Measurements from ENCODE around the gene LRRC52.

The LRRC52 gene

DNA sequence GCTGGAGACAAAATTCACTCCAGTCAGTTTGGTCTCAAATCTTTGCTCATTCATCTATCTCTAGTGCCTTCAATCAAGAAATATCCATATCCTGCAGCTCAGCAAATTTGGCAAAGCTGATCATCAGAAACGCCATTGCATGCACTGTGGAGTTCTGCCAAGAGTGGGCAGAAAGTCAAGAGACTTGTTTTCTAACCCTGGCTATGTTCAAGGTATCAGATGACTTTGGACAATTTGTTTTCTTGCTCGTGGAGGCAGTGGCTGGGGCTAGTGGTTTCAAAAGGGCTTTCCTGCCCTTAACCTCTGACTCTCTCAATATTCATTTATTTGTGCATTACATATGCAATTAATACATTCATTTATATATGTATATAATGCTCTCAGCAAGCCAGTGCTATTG is 12.8 kb upstream of the LRRC52 start:
- Histone ChIP-seq H2BK120ac (ENCODE audit: low read depth, low read length) (no peak overlapping the region), H3K27me3 (ENCODE audit: control insufficient read depth in 3 of 3, insufficient read depth in 3 of 3, low read depth in 1 of 3, low read length in 3 of 3) (no peaks in the 10 kb centered on the region), H3K14ac (ENCODE audit: low read length) (no peak overlapping the region), H2AK5ac (ENCODE audit: low read depth, low read length) (no peak overlapping the region), H3K4me3 (ENCODE audit: low read length in 2 of 2) (no peak overlapping the region), H3K36me3 (replicated peaks in 1 of 2; ENCODE audit: control insufficient read depth in 2 of 2, insufficient read depth in 2 of 2, low read length in 2 of 2) (no peaks in the 10 kb centered on the region), H2BK15ac (ENCODE audit: low read length) (no peak overlapping the region), H3K9ac (ENCODE audit: low read depth, low read length, poor library complexity) (no peak overlapping the region), H2BK5ac (ENCODE audit: low read length) (no peak overlapping the region), H3K9me3 (replicated peaks in 1 of 2; ENCODE audit: control insufficient read depth in 2 of 2, insufficient read depth in 1 of 2, low read depth in 1 of 2, low read length in 2 of 2) (no peaks in the 10 kb centered on the region), H3K23ac (ENCODE audit: low read depth, low read length, poor library complexity) (no peak overlapping the region), H3K18ac (ENCODE audit: low read length) (no peak overlapping the region), H3K4ac (ENCODE audit: low read length) (no peak overlapping the region), H3K27ac (replicated peaks; ENCODE audit: low read length) (no peak overlapping the region), H3K4me2 (ENCODE audit: insufficient read depth, low read length, poor library complexity, severe bottlenecking) (no peak overlapping the region), H2BK12ac (ENCODE audit: low read length) (no peak overlapping the region), H3K79me1 (ENCODE audit: low read depth, low read length) (no peaks in the 10 kb centered on the region), H2AFZ (ENCODE audit: low read length) (no peak overlapping the region), H4K8ac (ENCODE audit: low read depth, low read length) (no peak overlapping the region), H3K4me1 (ENCODE audit: control insufficient read depth in 2 of 2, insufficient read depth in 1 of 2, low read depth in 1 of 2, low read length in 2 of 2) (no peaks in the 10 kb centered on the region), H4K91ac (ENCODE audit: low read depth, low read length, poor library complexity) (no peak overlapping the region)
- WGBS, 2 donors (ENCODE audit: extremely low coverage in 2 of 2, insufficient read length in 2 of 2, insufficient replicate concordance in 1 of 2), result no CpG with 5 or more reads among the region's 2 CpGs
- no peak for DNase-seq (ENCODE audit: low spot score)

DNA sequence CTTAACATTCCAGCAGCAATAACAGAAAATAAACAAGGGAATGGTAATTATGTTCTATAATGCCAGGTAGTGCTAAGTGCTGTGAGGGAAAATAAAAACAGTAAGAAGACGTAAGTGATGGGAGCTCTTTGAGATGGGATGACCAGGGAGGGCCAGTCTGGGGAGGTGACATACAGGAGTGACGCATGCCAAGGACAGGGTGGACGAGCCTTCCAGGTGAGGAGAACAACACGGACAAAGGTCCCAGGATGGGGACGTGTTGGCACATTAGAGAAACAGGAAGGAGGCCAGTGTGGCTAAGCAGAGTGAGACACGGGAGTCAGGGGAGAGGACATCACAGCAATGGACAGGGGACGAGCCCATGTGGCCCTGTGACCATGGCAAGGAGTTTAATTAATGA is 11.7 kb upstream of the LRRC52 start:
- H2BK120ac ChIP-seq (ENCODE audit: low read depth, low read length), result no peak overlapping the region
- no peak overlapping the region for H3K18ac ChIP-seq (ENCODE audit: low read length)
- no peak overlapping the region for H2BK5ac ChIP-seq (ENCODE audit: low read length)
- H4K91ac ChIP-seq (ENCODE audit: low read depth, low read length, poor library complexity), result no peak overlapping the region
- H4K8ac ChIP-seq (ENCODE audit: low read depth, low read length), result no peak overlapping the region
- H3K4me2 ChIP-seq (ENCODE audit: insufficient read depth, low read length, poor library complexity, severe bottlenecking), result no peak overlapping the region
- no peak overlapping the region for H2BK15ac ChIP-seq (ENCODE audit: low read length)
- H3K14ac ChIP-seq (ENCODE audit: low read length), result no peak overlapping the region
- no peaks in the 10 kb centered on the region for H3K27me3 ChIP-seq (ENCODE audit: control insufficient read depth in 3 of 3, insufficient read depth in 3 of 3, low read depth in 1 of 3, low read length in 3 of 3)
- H3K4me1 ChIP-seq (ENCODE audit: control insufficient read depth in 2 of 2, insufficient read depth in 1 of 2, low read depth in 1 of 2, low read length in 2 of 2), result no peaks in the 10 kb centered on the region
- no peak overlapping the region for H3K27ac ChIP-seq (replicated peaks; ENCODE audit: low read length)
- no peak overlapping the region for H3K9ac ChIP-seq (ENCODE audit: low read depth, low read length, poor library complexity)
- H2AFZ ChIP-seq (ENCODE audit: low read length), result no peak overlapping the region
- H3K9me3 ChIP-seq (replicated peaks in 1 of 2; ENCODE audit: control insufficient read depth in 2 of 2, insufficient read depth in 1 of 2, low read depth in 1 of 2, low read length in 2 of 2), result no peaks in the 10 kb centered on the region
- no peak overlapping the region for H3K23ac ChIP-seq (ENCODE audit: low read depth, low read length, poor library complexity)
- no peak for DNase-seq (ENCODE audit: low spot score)
- no CpG with 5 or more reads among the region's 7 CpGs for WGBS, 2 donors (ENCODE audit: extremely low coverage in 2 of 2, insufficient read length in 2 of 2, insufficient replicate concordance in 1 of 2)
- no peaks in the 10 kb centered on the region for H3K36me3 ChIP-seq (replicated peaks in 1 of 2; ENCODE audit: control insufficient read depth in 2 of 2, insufficient read depth in 2 of 2, low read length in 2 of 2)
- no peak overlapping the region for H3K4me3 ChIP-seq (ENCODE audit: low read length in 2 of 2)
- no peak overlapping the region for H2AK5ac ChIP-seq (ENCODE audit: low read depth, low read length)
- no peaks in the 10 kb centered on the region for H3K79me1 ChIP-seq (ENCODE audit: low read depth, low read length)
- H3K4ac ChIP-seq (ENCODE audit: low read length), result no peak overlapping the region
- H2BK12ac ChIP-seq (ENCODE audit: low read length), result no peak overlapping the region

DNA sequence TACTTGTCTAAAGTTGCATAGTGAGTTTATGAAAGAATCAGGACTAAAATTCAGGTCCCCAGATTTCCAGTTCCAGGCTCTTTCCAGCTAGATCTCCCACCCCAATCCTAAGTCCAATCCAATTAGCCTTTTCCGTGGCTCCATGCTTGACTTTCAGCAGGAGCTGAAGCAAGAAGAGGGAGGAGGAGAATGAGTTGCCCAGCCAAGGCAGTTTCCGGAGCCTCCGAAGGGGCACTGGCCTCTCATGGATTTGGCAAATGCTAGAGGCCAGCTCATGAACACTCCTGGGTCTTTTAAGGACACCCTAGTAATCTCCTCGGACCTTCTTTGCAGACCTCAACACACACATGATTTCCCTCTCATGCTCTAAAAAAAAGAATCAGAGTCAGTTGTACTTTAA is 10.5 kb upstream of the LRRC52 start:
- no peak overlapping the region for H3K4me3 ChIP-seq (ENCODE audit: low read length in 2 of 2)
- H2BK15ac ChIP-seq (ENCODE audit: low read length), result no peak overlapping the region
- H3K4me1 ChIP-seq (ENCODE audit: control insufficient read depth in 2 of 2, insufficient read depth in 1 of 2, low read depth in 1 of 2, low read length in 2 of 2), result no peaks in the 10 kb centered on the region
- H3K14ac ChIP-seq (ENCODE audit: low read length), result no peak overlapping the region
- no peak overlapping the region for H2BK12ac ChIP-seq (ENCODE audit: low read length)
- H4K91ac ChIP-seq (ENCODE audit: low read depth, low read length, poor library complexity), result no peak overlapping the region
- H3K4ac ChIP-seq (ENCODE audit: low read length), result no peak overlapping the region
- no peak overlapping the region for H4K8ac ChIP-seq (ENCODE audit: low read depth, low read length)
- DNase-seq (ENCODE audit: low spot score), result no peak
- H3K18ac ChIP-seq (ENCODE audit: low read length), result no peak overlapping the region
- no peaks in the 10 kb centered on the region for H3K36me3 ChIP-seq (replicated peaks in 1 of 2; ENCODE audit: control insufficient read depth in 2 of 2, insufficient read depth in 2 of 2, low read length in 2 of 2)
- H2AFZ ChIP-seq (ENCODE audit: low read length), result no peak overlapping the region
- H3K79me1 ChIP-seq (ENCODE audit: low read depth, low read length), result no peaks in the 10 kb centered on the region
- H2BK5ac ChIP-seq (ENCODE audit: low read length), result no peak overlapping the region
- H3K23ac ChIP-seq (ENCODE audit: low read depth, low read length, poor library complexity), result no peak overlapping the region
- H3K27ac ChIP-seq (replicated peaks; ENCODE audit: low read length), result no peak overlapping the region
- no peaks in the 10 kb centered on the region for H3K9me3 ChIP-seq (replicated peaks in 1 of 2; ENCODE audit: control insufficient read depth in 2 of 2, insufficient read depth in 1 of 2, low read depth in 1 of 2, low read length in 2 of 2)
- no CpG with 5 or more reads among the region's 4 CpGs for WGBS, 2 donors (ENCODE audit: extremely low coverage in 2 of 2, insufficient read length in 2 of 2, insufficient replicate concordance in 1 of 2)
- no peak overlapping the region for H2BK120ac ChIP-seq (ENCODE audit: low read depth, low read length)
- no peak overlapping the region for H2AK5ac ChIP-seq (ENCODE audit: low read depth, low read length)
- no peak overlapping the region for H3K9ac ChIP-seq (ENCODE audit: low read depth, low read length, poor library complexity)
- no peak overlapping the region for H3K4me2 ChIP-seq (ENCODE audit: insufficient read depth, low read length, poor library complexity, severe bottlenecking)
- H3K27me3 ChIP-seq (ENCODE audit: control insufficient read depth in 3 of 3, insufficient read depth in 3 of 3, low read depth in 1 of 3, low read length in 3 of 3), result no peaks in the 10 kb centered on the region

DNA sequence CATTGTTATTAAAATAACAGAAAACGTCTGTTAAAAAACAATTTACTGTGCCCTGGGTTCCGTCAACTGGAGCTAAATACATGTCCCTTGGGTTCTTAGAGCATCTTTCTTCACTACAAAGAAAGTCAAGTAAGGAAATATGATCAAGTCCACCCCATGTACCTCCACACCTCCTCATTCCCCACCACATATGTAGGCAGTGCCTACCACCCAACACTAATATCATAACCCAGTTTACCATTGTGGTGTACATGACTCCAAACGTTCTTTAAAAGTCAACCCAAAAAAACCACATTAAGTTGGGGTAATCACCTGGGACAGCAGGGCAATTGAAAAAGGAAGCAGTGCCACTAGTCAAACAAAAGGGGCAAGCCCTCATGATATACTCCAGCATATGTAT is 7.8 kb upstream of the LRRC52 start:
- H2BK120ac ChIP-seq (ENCODE audit: low read depth, low read length), result no peak overlapping the region
- no peak overlapping the region for H2AK5ac ChIP-seq (ENCODE audit: low read depth, low read length)
- H3K9me3 ChIP-seq (replicated peaks in 1 of 2; ENCODE audit: control insufficient read depth in 2 of 2, insufficient read depth in 1 of 2, low read depth in 1 of 2, low read length in 2 of 2), result no peaks in the 10 kb centered on the region
- H3K4me1 ChIP-seq (ENCODE audit: control insufficient read depth in 2 of 2, insufficient read depth in 1 of 2, low read depth in 1 of 2, low read length in 2 of 2), result no peaks in the 10 kb centered on the region
- no peak overlapping the region for H3K4me2 ChIP-seq (ENCODE audit: insufficient read depth, low read length, poor library complexity, severe bottlenecking)
- H2BK12ac ChIP-seq (ENCODE audit: low read length), result no peak overlapping the region
- H2AFZ ChIP-seq (ENCODE audit: low read length), result no peak overlapping the region
- no peaks in the 10 kb centered on the region for H3K27me3 ChIP-seq (ENCODE audit: control insufficient read depth in 3 of 3, insufficient read depth in 3 of 3, low read depth in 1 of 3, low read length in 3 of 3)
- no peak overlapping the region for H3K18ac ChIP-seq (ENCODE audit: low read length)
- no peak overlapping the region for H3K23ac ChIP-seq (ENCODE audit: low read depth, low read length, poor library complexity)
- H3K4ac ChIP-seq (ENCODE audit: low read length), result no peak overlapping the region
- H3K27ac ChIP-seq (replicated peaks; ENCODE audit: low read length), result no peak overlapping the region
- H3K36me3 ChIP-seq (replicated peaks in 1 of 2; ENCODE audit: control insufficient read depth in 2 of 2, insufficient read depth in 2 of 2, low read length in 2 of 2), result no peaks in the 10 kb centered on the region
- H2BK15ac ChIP-seq (ENCODE audit: low read length), result no peak overlapping the region
- no peak overlapping the region for H4K8ac ChIP-seq (ENCODE audit: low read depth, low read length)
- H3K14ac ChIP-seq (ENCODE audit: low read length), result no peak overlapping the region
- no peak overlapping the region for H4K91ac ChIP-seq (ENCODE audit: low read depth, low read length, poor library complexity)
- H3K79me1 ChIP-seq (ENCODE audit: low read depth, low read length), result no peaks in the 10 kb centered on the region
- no peak overlapping the region for H3K4me3 ChIP-seq (ENCODE audit: low read length in 2 of 2)
- WGBS, 2 donors (ENCODE audit: extremely low coverage in 2 of 2, insufficient read length in 2 of 2, insufficient replicate concordance in 1 of 2), result no CpG with 5 or more reads among the region's 3 CpGs
- no peak for DNase-seq (ENCODE audit: low spot score)
- no peak overlapping the region for H2BK5ac ChIP-seq (ENCODE audit: low read length)
- no peak overlapping the region for H3K9ac ChIP-seq (ENCODE audit: low read depth, low read length, poor library complexity)

Data from neuronal stem cell (in vitro differentiated cells).